ENCODE data around the gene PRKCE.

DNA sequence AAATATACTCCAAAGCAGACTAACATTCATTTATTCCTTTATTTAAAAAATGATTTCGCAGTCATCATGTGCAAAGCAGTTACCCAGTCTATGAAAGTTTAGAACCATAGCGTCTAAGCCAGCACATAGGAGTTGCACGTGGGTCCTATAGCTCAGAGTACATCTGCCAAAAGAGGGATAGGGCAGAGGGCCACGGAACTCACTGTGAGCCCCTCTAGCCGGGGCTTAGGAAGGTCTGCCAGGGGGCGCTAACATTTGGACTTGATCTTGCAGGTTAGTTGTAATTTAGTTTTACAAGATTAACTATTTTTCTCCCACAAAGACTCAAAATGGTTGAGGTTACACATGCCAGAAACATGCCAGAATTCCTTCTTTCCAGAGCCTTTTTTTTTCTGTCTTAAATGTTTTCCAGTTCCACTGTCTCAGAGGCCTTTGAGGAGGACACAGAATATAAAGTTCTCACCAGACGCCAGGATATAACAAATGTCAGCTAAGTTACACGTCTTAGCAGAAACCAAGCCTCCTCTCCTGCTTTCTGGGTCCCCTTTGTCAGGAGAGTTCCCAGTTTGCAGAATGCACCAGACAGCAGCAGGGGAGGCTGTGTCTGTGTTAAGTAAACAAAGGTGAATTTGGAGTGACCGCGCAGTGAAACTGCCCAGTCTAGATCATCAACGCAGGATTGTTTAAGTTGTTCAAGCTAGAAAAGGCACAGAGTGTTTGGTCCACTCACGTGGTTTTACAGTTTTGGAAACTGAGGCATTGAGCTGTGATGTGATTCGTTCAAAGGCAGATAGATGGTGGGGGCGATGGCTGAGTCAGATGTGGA, 292.0 kb downstream of the PRKCE start:
- TF ChIP-seq, protein P1, sequence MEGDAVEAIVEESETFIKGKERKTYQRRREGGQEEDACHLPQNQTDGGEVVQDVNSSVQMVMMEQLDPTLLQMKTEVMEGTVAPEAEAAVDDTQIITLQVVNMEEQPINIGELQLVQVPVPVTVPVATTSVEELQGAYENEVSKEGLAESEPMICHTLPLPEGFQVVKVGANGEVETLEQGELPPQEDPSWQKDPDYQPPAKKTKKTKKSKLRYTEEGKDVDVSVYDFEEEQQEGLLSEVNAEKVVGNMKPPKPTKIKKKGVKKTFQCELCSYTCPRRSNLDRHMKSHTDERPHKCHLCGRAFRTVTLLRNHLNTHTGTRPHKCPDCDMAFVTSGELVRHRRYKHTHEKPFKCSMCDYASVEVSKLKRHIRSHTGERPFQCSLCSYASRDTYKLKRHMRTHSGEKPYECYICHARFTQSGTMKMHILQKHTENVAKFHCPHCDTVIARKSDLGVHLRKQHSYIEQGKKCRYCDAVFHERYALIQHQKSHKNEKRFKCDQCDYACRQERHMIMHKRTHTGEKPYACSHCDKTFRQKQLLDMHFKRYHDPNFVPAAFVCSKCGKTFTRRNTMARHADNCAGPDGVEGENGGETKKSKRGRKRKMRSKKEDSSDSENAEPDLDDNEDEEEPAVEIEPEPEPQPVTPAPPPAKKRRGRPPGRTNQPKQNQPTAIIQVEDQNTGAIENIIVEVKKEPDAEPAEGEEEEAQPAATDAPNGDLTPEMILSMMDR (IDR thresholded peaks at IDR 0.05), result no peak
- TF ChIP-seq POLR2A (IDR thresholded peaks at IDR 0.05), result no peak
